ENCODE results near the gene ATP5F1D. TPM values are rescaled to one million over a fixed set of nuclear protein-coding genes. Genes with fewer than 3 reads are reported as not detected.

The ATP5F1D gene
- total RNA-seq, 1 donor from 2014 or later, result 7.1 TPM

- Histone ChIP-seq H3K4me2 (peak within 1 kb of the TSS; percentile 79), H3K27me3 (no peaks in the 10 kb centered on the region), H3K9ac (no peak within 1 kb of the TSS), H2AFZ (replicated peaks) (no peak within 1 kb of the TSS), H3K9me3 (ENCODE audit: low read depth) (no peaks in the 10 kb centered on the region), H3K36me3 (no peaks in the 10 kb centered on the region), H3K27ac (peak within 1 kb of the TSS; percentile 92), H3F3A (ENCODE audit: low read depth) (peaks cover 46% of the 10 kb centered on the region), H3K4me1 (peaks cover 18% of the 10 kb centered on the region), H3K4me3 (peak within 1 kb of the TSS; percentile 90), H3K79me2 (ENCODE audit: low read depth) (peaks cover 36% of the 10 kb centered on the region), H4K20me1 (ENCODE audit: low read depth) (peaks cover 60% of the 10 kb centered on the region)
- H3K36me3 Mint-ChIP-seq, result no peaks in the 10 kb centered on the region
- no peak for TF ChIP-seq EZH2 (IDR thresholded peaks at IDR 0.05)
- TF ChIP-seq EZH2phosphoT487 (IDR thresholded peaks at IDR 0.05), result no peak
- peak; percentile 41 for TF ChIP-seq CTCF (IDR thresholded peaks at IDR 0.05)
- peak within 1 kb of the TSS; percentile 85 for H3K4me3 Mint-ChIP-seq
- H3K27ac Mint-ChIP-seq, result no peak within 1 kb of the TSS
- H3K4me1 Mint-ChIP-seq, result peaks cover 14% of the 10 kb centered on the region
- H3K27me3 Mint-ChIP-seq (ENCODE audit: insufficient read depth, low read depth), result peaks cover 2% of the 10 kb centered on the region
- no peaks in the 10 kb centered on the region for H3K9me3 Mint-ChIP-seq
- peak; percentile 90 for DNase-seq (ENCODE audit: low spot score)
These were observed 6.7 kb downstream of the ATP5F1D start, which contains the start of gene MIDN for GRCh38 chr19:1248139-1248785. Gene MIDN (plus strand): TSS chr19:1248583. CDS start chr19:1250297, 1,714 bp downstream.

GRCh38 chr19:1248786-1249297 lies 7.3 kb downstream of the ATP5F1D start:
- H3K36me3 Mint-ChIP-seq, result no peaks in the 10 kb centered on the region

GRCh38 chr19:1249298-1249989 lies 7.9 kb downstream of the ATP5F1D start:
- Histone ChIP-seq H3K9me3 (ENCODE audit: low read depth) (no peaks in the 10 kb centered on the region), H3K79me2 (ENCODE audit: low read depth) (peaks cover 48% of the 10 kb centered on the region), H3K4me1 (peaks cover 18% of the 10 kb centered on the region), H3F3A (ENCODE audit: low read depth) (peaks cover 53% of the 10 kb centered on the region), H3K9ac (peak overlapping the region; percentile 74), H3K36me3 (no peaks in the 10 kb centered on the region), H3K4me2 (peak overlapping the region; percentile 89), H3K27ac (peak overlapping the region; percentile 92), H3K4me3 (peak overlapping the region; percentile 90), H2AFZ (replicated peaks) (no peak overlapping the region), H4K20me1 (ENCODE audit: low read depth) (peaks cover 62% of the 10 kb centered on the region), H3K27me3 (no peaks in the 10 kb centered on the region)
- H3K27me3 Mint-ChIP-seq (ENCODE audit: insufficient read depth, low read depth), result peaks cover 3% of the 10 kb centered on the region
- no peaks in the 10 kb centered on the region for H3K9me3 Mint-ChIP-seq
- TF ChIP-seq EZH2 (IDR thresholded peaks at IDR 0.05), result no peak
- TF ChIP-seq EZH2phosphoT487 (IDR thresholded peaks at IDR 0.05), result no peak
- no peak for TF ChIP-seq CTCF (IDR thresholded peaks at IDR 0.05)
- peak overlapping the region; percentile 91 for H3K4me3 Mint-ChIP-seq
- peak; percentile 99 for DNase-seq (ENCODE audit: low spot score)
- H3K36me3 Mint-ChIP-seq, result peaks cover under 1% of the 10 kb centered on the region
- no peak overlapping the region for H3K27ac Mint-ChIP-seq
- peaks cover 12% of the 10 kb centered on the region for H3K4me1 Mint-ChIP-seq

More at GRCh38 chr19:1248786-1249297, 7.3 kb downstream of the ATP5F1D start:
- H3K4me2 ChIP-seq, result peak overlapping the region; percentile 79
- H3K9me3 ChIP-seq (ENCODE audit: low read depth), result no peaks in the 10 kb centered on the region
- H3F3A ChIP-seq (ENCODE audit: low read depth), result peaks cover 47% of the 10 kb centered on the region
- no peak overlapping the region for H3K9ac ChIP-seq
- peaks cover 12% of the 10 kb centered on the region for H3K4me1 Mint-ChIP-seq
- peaks cover 42% of the 10 kb centered on the region for H3K79me2 ChIP-seq (ENCODE audit: low read depth)
- H3K9me3 Mint-ChIP-seq, result no peaks in the 10 kb centered on the region
- no peaks in the 10 kb centered on the region for H3K36me3 ChIP-seq
- peaks cover 18% of the 10 kb centered on the region for H3K4me1 ChIP-seq
- DNase-seq (ENCODE audit: low spot score), result no peak
- H3K4me3 ChIP-seq, result peak overlapping the region; percentile 90
- no peak for TF ChIP-seq EZH2 (IDR thresholded peaks at IDR 0.05)
- TF ChIP-seq EZH2phosphoT487 (IDR thresholded peaks at IDR 0.05), result no peak
- TF ChIP-seq CTCF (IDR thresholded peaks at IDR 0.05), result peak; percentile 75
- no peak overlapping the region for H3K27ac Mint-ChIP-seq
- H3K27me3 Mint-ChIP-seq (ENCODE audit: insufficient read depth, low read depth), result peaks cover 2% of the 10 kb centered on the region
- H3K27ac ChIP-seq, result peak overlapping the region; percentile 92
- H2AFZ ChIP-seq (replicated peaks), result no peak overlapping the region
- H3K4me3 Mint-ChIP-seq, result peak overlapping the region; percentile 85
- H3K27me3 ChIP-seq, result no peaks in the 10 kb centered on the region
- peaks cover 60% of the 10 kb centered on the region for H4K20me1 ChIP-seq (ENCODE audit: low read depth)

All from neural progenitor cell (in vitro differentiated cells).